ENCODE measurements around the gene PLEKHH1. TPM values are rescaled to one million over a fixed set of nuclear protein-coding genes. Genes with fewer than 3 reads are reported as not detected.

Gene PLEKHH1
- total RNA-seq, 2 donors from 2014 or later = 32.7 to 54.7 TPM

DNA sequence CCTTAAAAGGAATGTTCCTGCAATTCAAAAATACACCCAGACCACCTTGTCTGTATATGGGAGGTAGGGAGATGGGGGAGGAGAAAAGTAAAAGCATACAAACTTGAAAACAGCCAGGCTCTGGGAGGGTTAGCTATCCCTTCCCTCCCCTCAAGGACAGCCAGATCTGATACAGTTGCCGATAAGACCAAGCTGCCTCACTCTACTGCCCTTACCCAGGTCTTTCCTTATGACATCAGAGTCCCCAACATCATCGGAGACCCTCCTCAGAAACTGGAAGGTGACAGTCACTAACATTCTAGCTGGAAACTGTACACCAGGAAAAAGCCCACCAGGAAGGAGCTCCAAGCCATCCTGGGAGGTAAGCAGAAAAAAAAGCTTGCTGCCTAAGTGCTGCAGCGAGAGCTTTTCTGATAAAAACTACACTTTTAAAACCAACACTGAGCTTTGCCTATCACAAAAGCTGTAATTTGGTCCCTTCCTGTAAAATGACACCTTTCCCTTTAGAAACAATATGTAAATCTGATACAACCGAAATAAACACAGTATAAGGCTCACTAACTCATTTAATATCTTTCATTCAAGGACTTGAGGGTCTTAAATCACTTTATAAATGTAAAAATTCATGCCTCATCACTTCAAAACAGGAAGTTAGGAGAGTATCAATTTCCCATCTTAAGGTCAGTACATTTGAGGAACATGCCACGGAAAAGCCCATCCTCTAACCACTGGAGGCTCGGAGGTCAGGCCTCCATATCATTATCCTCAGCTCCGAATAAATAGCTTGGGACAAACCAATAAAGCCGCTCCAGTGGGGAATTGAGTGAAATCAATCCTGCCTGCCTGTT lies 20.4 kb upstream of the PLEKHH1 start:
- DNase-seq = no peak
- H3K27me3 ChIP-seq = no peaks in the 10 kb centered on the region
- ATAC-seq = no peak
- 50 to 52% methylated on average over 8 of the region's 8 CpGs for WGBS, 2 donors
- intact Hi-C loops (cut with DNase I) = no loop called here
- TF ChIP-seq CTCF (IDR thresholded peaks at IDR 0.05) = no peak
- no peak for TF ChIP-seq POLR2A (IDR thresholded peaks at IDR 0.05)
- peaks cover 42% of the 10 kb centered on the region for H3K4me1 ChIP-seq
- H3K27ac ChIP-seq = peak overlapping the region; percentile 78 to 88 (median 84)
- no peaks in the 10 kb centered on the region for H3K36me3 ChIP-seq (replicated peaks in 1 of 2; ENCODE audit: insufficient read depth in 1 of 2, low read depth in 2 of 2)
- H3K4me3 ChIP-seq = no peak overlapping the region
- no peaks in the 10 kb centered on the region for H3K9me3 ChIP-seq

- Histone ChIP-seq H3K27ac (peak overlapping the region; percentile 78 to 88 (median 84)), H3K4me1 (peaks cover 42% of the 10 kb centered on the region), H3K4me3 (no peak overlapping the region), H3K36me3 (replicated peaks in 1 of 2; ENCODE audit: insufficient read depth in 1 of 2, low read depth in 2 of 2) (no peaks in the 10 kb centered on the region), H3K27me3 (no peaks in the 10 kb centered on the region), H3K9me3 (no peaks in the 10 kb centered on the region)
- no peak for TF ChIP-seq CTCF (IDR thresholded peaks at IDR 0.05)
- no peak for TF ChIP-seq POLR2A (IDR thresholded peaks at IDR 0.05)
- WGBS, 2 donors = 67 to 83% methylated on average over 1 of the region's 1 CpG
- peak; percentile 49 to 73 (median 63) for DNase-seq
- intact Hi-C loops (cut with DNase I) = no loop called here
- peak; percentile 62 for ATAC-seq
Measured at GRCh38 chr14:67513631-67514108, 19.4 kb upstream of the PLEKHH1 start.

- peak overlapping the region; percentile 78 to 88 (median 84) for H3K27ac ChIP-seq
Measured at GRCh38 chr14:67514203-67514607, 18.9 kb upstream of the PLEKHH1 start.

GRCh38 chr14:67514650-67515385 lies 18.3 kb upstream of the PLEKHH1 start:
- TF ChIP-seq POLR2A (IDR thresholded peaks at IDR 0.05) (peak in 2 of 3 donors; percentile 44 to 49), CTCF (IDR thresholded peaks at IDR 0.05) (no peak)
- DNase-seq (peak; percentile 47 to 64 (median 52)), ATAC-seq (peak; percentile 57)
- WGBS, 2 donors = 0% methylated on average over 14 to 66 of the region's 75 CpGs
- Histone ChIP-seq H3K4me3 (peak overlapping the region; percentile 74 to 90), H3K27ac (peak overlapping the region; percentile 78 to 88 (median 84)), H3K27me3 (no peaks in the 10 kb centered on the region), H3K36me3 (replicated peaks in 1 of 2; ENCODE audit: insufficient read depth in 1 of 2, low read depth in 2 of 2) (no peaks in the 10 kb centered on the region), H3K4me1 (peaks cover 42% of the 10 kb centered on the region), H3K9me3 (no peaks in the 10 kb centered on the region)
- intact Hi-C loops (cut with DNase I) = no loop called here

More at GRCh38 chr14:67514203-67514607, 18.9 kb upstream of the PLEKHH1 start:
- intact Hi-C loops (cut with DNase I) = no loop called here
- ATAC-seq = peak; percentile 21
- 22 to 23% methylated on average over 6 to 9 of the region's 9 CpGs for WGBS, 2 donors
- Histone ChIP-seq H3K4me3 (no peak overlapping the region), H3K27me3 (no peaks in the 10 kb centered on the region), H3K9me3 (no peaks in the 10 kb centered on the region), H3K36me3 (replicated peaks in 1 of 2; ENCODE audit: insufficient read depth in 1 of 2, low read depth in 2 of 2) (no peaks in the 10 kb centered on the region), H3K4me1 (peaks cover 42% of the 10 kb centered on the region)
- DNase-seq = peak; percentile 20 to 40 (median 29)
- TF ChIP-seq POLR2A (IDR thresholded peaks at IDR 0.05) (no peak), CTCF (IDR thresholded peaks at IDR 0.05) (no peak)
